GM13977 (cell line): ENCODE results near the gene MAP7D2.
"Not testable (repeated sequence)": the region's sequence is repeated elsewhere in the genome, so short reads cannot be mapped to it uniquely, and the experiment has no call there.

ENCODE experiments used
- DNase-seq: peaks from one replicate; pipeline ENCODE4 v3.0.0; 2012; ENCODE audit warnings: low spot score
- in situ Hi-C: fragments of 300-500 bp; cut with MboI; formaldehyde crosslinking; loops from one replicate; pipeline ENCODE4 v1.12.0; 2022; ENCODE audit warnings: low sequenced_read_pairs, low pct_unique_long_range_greater_than_20kb, mixed read lengths, inconsistent platforms; ENCODE audit not compliant: unreplicated experiment
- TF ChIP-seq, protein P1 (sequence below): IDR thresholded peaks from 2 replicates; pipeline ENCODE4 v1.5.1; 2012; ENCODE audit warnings: mild to moderate bottlenecking, control low read depth; ENCODE audit not compliant: insufficient read depth; ENCODE audit errors: extremely low read depth, missing control alignments

MAP7D2 gene

DNA sequence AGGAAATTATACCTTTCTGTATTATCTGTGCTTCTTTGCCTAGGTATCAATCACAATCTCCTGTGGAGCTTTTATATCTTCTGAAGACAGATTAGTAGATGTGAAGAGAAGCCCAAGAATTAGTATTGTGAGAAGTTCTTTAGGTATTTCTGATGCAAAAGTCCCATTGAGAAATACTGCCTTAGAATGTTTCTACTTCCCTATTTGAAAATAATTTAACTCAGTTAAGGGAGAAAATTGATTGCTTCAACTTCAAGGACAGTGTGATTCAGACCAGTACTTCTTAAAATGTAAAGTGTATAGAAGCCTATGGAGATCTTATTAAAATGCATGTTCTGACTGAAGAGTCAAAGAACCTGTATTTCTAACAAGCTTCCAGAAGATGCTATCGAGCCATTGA is 16.0 kb upstream of the MAP7D2 start:
- in situ Hi-C loops: no loop called here
- DNase-seq: no peak

DNA sequence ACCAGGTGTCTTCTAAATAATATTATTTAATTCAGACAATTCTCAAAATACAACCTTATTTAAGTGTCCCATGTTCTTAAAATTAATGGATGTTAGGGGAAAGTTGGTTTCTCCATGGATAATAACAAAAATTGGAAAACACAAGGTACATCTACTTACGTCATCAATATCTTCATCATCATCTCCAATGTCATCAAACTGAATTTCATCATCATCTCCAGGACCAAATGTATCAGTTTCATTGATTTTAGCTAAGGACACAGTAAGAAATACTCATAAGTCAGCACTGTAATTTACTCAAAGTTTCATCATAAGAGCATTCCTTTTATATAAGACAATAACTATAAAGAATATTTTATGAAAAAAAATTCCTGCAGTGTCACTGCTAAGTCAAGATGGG is 13.7 kb upstream of the MAP7D2 start:
- no peak for DNase-seq
- in situ Hi-C loops: no loop called here
- TF ChIP-seq, protein P1, sequence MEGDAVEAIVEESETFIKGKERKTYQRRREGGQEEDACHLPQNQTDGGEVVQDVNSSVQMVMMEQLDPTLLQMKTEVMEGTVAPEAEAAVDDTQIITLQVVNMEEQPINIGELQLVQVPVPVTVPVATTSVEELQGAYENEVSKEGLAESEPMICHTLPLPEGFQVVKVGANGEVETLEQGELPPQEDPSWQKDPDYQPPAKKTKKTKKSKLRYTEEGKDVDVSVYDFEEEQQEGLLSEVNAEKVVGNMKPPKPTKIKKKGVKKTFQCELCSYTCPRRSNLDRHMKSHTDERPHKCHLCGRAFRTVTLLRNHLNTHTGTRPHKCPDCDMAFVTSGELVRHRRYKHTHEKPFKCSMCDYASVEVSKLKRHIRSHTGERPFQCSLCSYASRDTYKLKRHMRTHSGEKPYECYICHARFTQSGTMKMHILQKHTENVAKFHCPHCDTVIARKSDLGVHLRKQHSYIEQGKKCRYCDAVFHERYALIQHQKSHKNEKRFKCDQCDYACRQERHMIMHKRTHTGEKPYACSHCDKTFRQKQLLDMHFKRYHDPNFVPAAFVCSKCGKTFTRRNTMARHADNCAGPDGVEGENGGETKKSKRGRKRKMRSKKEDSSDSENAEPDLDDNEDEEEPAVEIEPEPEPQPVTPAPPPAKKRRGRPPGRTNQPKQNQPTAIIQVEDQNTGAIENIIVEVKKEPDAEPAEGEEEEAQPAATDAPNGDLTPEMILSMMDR: no peak

More for the DNA sequence above, 16.0 kb upstream of the MAP7D2 start:
- TF ChIP-seq, protein P1: no peak

DNA sequence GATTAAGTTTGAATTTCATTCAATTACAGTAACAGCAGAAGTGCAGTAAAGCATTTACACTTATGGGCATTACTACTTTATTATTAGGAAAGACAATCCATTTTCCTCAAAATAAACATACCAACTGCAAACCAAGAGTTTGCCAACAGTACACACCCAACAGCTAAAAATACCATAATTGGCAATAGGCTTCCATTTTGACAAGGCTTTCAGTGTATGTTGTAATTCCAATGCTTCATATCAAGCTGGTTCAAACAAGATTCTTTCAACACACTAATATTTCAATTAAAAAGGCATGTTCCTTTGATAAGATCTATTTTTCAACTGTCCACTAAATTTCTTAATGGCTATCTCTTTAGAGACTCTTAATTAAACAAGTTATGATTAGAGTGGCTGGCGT is 12.8 kb upstream of the MAP7D2 start:
- TF ChIP-seq, protein P1: no peak
- in situ Hi-C loops: no loop called here
- DNase-seq: no peak

DNA sequence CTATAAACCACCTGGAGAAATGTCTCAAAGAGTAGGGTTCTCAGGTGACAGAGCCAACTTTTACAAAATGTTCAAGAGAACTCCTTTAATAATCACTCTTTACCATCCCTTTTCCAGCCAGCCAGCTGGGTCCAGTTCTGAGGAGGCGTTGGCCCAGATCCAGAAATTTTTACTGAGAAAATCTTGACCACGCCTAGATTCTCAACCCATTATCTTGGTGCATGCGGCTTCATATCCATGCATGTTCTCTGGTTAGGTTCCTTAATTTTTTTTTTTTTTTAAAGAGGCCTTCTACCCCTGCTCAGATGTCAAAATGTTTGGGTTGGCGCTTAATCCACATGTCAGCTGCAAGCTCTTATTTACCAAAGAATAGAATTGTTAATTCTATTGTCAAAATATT is 12.0 kb upstream of the MAP7D2 start:
- DNase-seq: no peak
- in situ Hi-C loops: no loop called here
- TF ChIP-seq, protein P1: no peak

DNA sequence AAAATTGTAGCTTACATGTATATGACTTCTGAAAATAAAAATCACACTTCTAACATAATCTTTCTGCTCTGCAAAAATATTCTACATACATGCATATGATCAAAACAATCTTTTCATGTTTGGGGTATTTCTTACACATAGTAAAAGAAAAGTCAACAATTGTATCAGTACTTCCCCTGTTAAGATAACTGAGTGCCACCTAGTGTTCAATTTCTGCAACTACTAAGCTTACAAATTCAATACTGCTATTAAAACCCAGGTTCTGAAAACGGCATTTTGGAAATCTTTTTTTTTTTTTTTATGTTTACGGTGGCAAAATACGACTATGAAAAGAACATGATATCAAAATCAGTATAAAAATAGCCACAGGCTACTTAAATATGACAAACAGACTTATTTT is 10.7 kb upstream of the MAP7D2 start:
- TF ChIP-seq, protein P1: peak; percentile 23
- DNase-seq, in situ Hi-C loops: not testable (repeated sequence)

DNA sequence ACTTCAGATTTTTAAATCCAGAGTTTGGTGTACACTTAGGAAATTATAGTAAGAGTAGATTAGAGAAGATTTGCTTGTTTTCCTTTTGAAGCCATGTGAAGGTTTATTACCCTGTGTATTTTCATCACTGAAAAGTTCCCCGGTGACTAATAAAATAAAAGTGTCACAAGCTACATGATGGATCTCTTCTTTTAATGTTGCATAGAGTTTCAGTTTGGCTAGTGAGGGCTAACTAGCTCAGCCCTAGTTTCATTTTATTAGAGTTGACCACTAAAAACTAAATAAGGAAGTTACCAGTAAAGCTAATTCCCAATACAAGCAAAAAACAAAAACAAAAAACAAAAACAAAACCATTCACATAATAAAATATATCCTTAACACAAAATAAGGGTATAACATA is 10.1 kb upstream of the MAP7D2 start:
- in situ Hi-C loops, DNase-seq: not testable (repeated sequence)

DNA sequence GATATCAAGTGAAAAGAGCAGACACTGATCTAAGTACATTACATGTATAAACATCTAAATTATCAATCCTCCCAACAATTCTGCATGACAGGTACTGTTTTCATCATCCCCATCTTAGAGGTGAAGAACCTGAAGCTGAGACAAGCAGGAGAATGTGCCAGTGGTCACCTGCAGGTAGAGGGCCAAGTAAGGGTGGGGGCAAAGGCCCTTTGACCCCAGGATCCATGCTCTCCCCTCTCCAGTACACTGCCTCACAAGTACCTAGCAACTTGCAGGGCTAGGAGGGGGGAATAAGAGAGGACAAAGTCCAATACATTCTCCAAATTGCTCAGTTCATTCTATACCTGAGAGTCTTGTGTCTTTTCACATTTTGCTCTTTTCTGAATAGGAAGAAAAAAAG is 8.3 kb upstream of the MAP7D2 start:
- TF ChIP-seq, protein P1: no peak
- in situ Hi-C loops: no loop called here
- DNase-seq: no peak
